ENCODE data around the gene UNK.
A peak's percentile ranks its signal among the peaks of the same experiment; 100 is the strongest.

Gene UNK

GRCh38 chr17:75784473-75785015, at the start of gene UNK:
TSS of gene UNK (plus strand) at chr17:75784806. CDS start at chr17:75784881, 75 bp downstream.
- DNase-seq (ENCODE audit: low spot score): peak; percentile 98

- DNase-seq (ENCODE audit: low spot score): no peak
Measured at GRCh38 chr17:75736173-75736835, 48.3 kb upstream of the UNK start.

GRCh38 chr17:75737133-75737962, 47.3 kb upstream of the UNK start:
- DNase-seq (ENCODE audit: low spot score): no peak

GRCh38 chr17:75738218-75738802, 46.3 kb upstream of the UNK start:
- DNase-seq (ENCODE audit: low spot score): peak; percentile 50

- no peak for DNase-seq (ENCODE audit: low spot score)
Measured at GRCh38 chr17:75739174-75739573, 45.4 kb upstream of the UNK start.

- DNase-seq (ENCODE audit: low spot score): no peak
Measured at GRCh38 chr17:75739801-75740200, 44.8 kb upstream of the UNK start.

- DNase-seq (ENCODE audit: low spot score): no peak
Measured at GRCh38 chr17:75740215-75740614, 44.4 kb upstream of the UNK start.

GRCh38 chr17:75740631-75741077, 44.0 kb upstream of the UNK start:
- no peak for DNase-seq (ENCODE audit: low spot score)

- no peak for DNase-seq (ENCODE audit: low spot score)
Measured at GRCh38 chr17:75742337-75742736, 42.3 kb upstream of the UNK start.

- no peak for DNase-seq (ENCODE audit: low spot score)
Measured at GRCh38 chr17:75743625-75744206, 40.9 kb upstream of the UNK start.

- DNase-seq (ENCODE audit: low spot score): no peak
Measured at GRCh38 chr17:75748706-75749105, 35.9 kb upstream of the UNK start.

- peak; percentile 94 for DNase-seq (ENCODE audit: low spot score)
Measured at GRCh38 chr17:75749545-75750389, 34.8 kb upstream of the UNK start.

- no peak for DNase-seq (ENCODE audit: low spot score)
Measured at GRCh38 chr17:75750661-75751423, 33.8 kb upstream of the UNK start.

GRCh38 chr17:75751676-75752404, 32.8 kb upstream of the UNK start:
- DNase-seq (ENCODE audit: low spot score): no peak

GRCh38 chr17:75752405-75752709, 32.2 kb upstream of the UNK start:
- DNase-seq (ENCODE audit: low spot score): no peak

- DNase-seq (ENCODE audit: low spot score): no peak
Measured at GRCh38 chr17:75752802-75753513, 31.6 kb upstream of the UNK start.

- DNase-seq (ENCODE audit: low spot score): peak; percentile 89
Measured at GRCh38 chr17:75753514-75754377, 30.9 kb upstream of the UNK start.

GRCh38 chr17:75754378-75755204, 30.0 kb upstream of the UNK start:
- no peak for DNase-seq (ENCODE audit: low spot score)
